Melanocyte of skin (primary cell): ENCODE results near the gene NME7. TPM values are rescaled to one million over a fixed set of nuclear protein-coding genes. Genes with fewer than 3 reads are reported as not detected.

ENCODE experiments used
- total RNA-seq, 2 donors: library from RNA; depleted of rRNA; stranded (reverse); fragments of >200 nt; gene quantifications; 2 replicates each; pipeline ENCODE4 v1.2.3, GENCODE V29; 2012

The NME7 gene, protein sequence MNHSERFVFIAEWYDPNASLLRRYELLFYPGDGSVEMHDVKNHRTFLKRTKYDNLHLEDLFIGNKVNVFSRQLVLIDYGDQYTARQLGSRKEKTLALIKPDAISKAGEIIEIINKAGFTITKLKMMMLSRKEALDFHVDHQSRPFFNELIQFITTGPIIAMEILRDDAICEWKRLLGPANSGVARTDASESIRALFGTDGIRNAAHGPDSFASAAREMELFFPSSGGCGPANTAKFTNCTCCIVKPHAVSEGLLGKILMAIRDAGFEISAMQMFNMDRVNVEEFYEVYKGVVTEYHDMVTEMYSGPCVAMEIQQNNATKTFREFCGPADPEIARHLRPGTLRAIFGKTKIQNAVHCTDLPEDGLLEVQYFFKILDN
- 10 to 100 TPM; 22.0 TPM for total RNA-seq

DNA sequence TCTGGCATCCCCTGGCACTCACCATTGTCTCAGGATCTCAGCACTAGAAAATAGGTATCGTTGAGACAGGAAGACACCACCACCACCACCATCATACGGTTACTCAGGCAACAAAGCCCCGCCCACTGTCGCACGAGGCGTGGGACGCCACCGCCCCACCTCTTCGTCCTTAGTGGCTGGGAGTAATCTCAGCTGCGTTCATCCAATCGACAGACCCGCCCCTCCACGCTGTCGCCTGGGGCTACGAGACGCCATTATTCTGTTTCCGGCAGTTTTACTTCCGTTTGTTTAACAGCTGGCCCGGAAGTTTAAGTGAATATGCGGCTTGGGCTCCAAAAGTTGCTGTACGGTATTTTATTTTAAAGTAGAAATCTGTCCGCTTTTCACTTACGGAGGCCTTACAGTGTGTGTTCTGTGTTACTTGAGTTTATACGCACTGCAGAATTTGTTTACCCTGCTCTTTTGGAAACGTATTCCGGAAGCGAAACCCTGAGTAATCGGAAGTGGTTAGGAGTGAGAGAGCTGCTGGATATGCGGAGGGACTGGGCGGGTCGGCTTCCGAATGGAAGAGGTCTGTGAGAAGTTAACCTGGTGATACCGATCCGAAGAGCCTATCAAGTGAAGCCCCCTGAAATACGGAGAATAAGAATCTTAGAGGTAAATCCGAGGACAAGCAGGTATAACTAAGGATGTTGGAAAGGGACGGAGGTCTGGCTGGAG, at the start of gene NME7, which contains the start of gene BLZF1:
Gene NME7 (minus strand): TSS at position 112 of the 720 bp plus-strand sequence. CDS start 87 bp downstream, at position 25.
Gene BLZF1 (plus strand): TSS at position 510 of the 720 bp plus-strand sequence. CDS start 1,328 bp downstream, outside the sequence.

DNA sequence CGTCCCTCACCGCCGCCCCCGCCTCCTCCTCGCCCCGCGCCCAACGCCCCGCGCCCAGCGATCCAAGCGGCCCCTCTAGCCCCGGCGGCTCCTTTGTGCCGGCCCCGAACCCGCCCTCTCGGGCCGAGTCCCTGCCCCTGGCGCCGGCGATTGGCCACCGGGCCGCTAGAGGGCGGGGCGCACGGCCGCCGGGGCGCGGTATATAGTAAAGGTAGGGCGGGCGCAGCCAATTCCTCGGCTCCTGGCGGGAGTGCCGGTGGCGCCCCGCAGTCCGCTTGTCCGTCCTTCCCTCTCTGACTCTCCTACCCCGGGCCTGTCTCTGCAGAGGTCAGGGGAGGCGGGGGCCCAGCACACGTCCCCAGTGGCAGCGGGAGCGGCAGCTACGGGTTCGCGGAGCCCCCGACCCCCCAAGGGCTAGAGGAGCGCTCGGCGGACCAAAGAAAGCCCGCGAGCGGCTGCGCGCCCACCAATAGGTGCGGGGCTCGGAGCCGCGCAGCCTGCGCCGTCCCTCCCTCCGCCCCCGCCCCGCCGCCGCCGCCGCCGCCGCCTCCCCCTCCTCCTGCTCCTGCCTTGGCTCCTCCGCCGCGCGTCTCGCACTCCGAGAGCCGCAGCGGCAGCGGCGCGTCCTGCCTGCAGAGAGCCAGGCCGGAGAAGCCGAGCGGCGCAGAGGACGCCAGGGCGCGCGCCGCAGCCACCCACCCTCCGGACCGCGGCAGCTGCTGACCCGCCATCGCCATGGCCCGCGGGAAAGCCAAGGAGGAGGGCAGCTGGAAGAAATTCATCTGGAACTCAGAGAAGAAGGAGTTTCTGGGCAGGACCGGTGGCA, 261.3 kb downstream of the NME7 start, which contains the start of gene ATP1B1:
Gene ATP1B1 (plus strand): TSS at position 596 of the 826 bp plus-strand sequence. CDS start 140 bp downstream, at position 736.

Other genes with a start within 250 kb of the NME7 start
- gene BLZF1, start 398 bp upstream of the NME7 start, total RNA-seq = 10 to 100 TPM; 38.3 to 51.3 TPM
- gene CCDC181, start 59.7 kb upstream of the NME7 start, total RNA-seq = under 1 TPM; 0.33 to 0.69 TPM
- 100 to 1,000 TPM in 1 of 2 donors, 10 to 100 TPM in 1; 87.4 to 106 TPM for gene SLC19A2, start 118.1 kb upstream of the NME7 start, total RNA-seq
- not detected for gene F5, start 218.7 kb upstream of the NME7 start, total RNA-seq